K562 (cell line): Measurements from ENCODE around the gene CDKL1. TPM values are rescaled to one million over a fixed set of nuclear protein-coding genes. Genes with fewer than 3 reads are reported as not detected.

Experiments used
- BRD4 ChIP-seq: fragments of 200-600 bp; sonication (generic); IDR thresholded peaks from 2 replicates; pipeline ENCODE4 v1.6.1; 2017; ENCODE audit warnings: inconsistent platforms
- CHD4 ChIP-seq: fragments of 200-600 bp; sonication (generic); IDR thresholded peaks from 3 replicates; pipeline ENCODE4 v1.6.1; 2012; ENCODE audit warnings: low read depth, mild to moderate bottlenecking, mixed read lengths, low read length, inconsistent platforms; ENCODE audit not compliant: insufficient read depth, insufficient replicate concordance, poor library complexity, severe bottlenecking
- ESRRA ChIP-seq: fragments of 450-650 bp; IDR thresholded peaks from 2 replicates; pipeline ENCODE4 v1.6.1; 2014; ENCODE audit warnings: low read depth, mild to moderate bottlenecking, moderate library complexity, borderline replicate concordance
- FOSL1 ChIP-seq: fragments of 200-800 bp; sonication (Bioruptor generic); conservative IDR thresholded peaks from 2 replicates; pipeline ENCODE4 v1.6.1; 2016; ENCODE audit warnings: missing genetic modification characterization, missing compliant biosample characterization
- L3MBTL2 ChIP-seq: fragments of 450-650 bp; IDR thresholded peaks from 2 replicates; pipeline ENCODE4 v1.6.1; 2016; ENCODE audit warnings: mild to moderate bottlenecking, moderate library complexity
- MTA3 ChIP-seq: fragments of 450-650 bp; formaldehyde crosslinking; IDR thresholded peaks from 2 replicates; pipeline ENCODE4 v1.6.1; 2017; ENCODE audit warnings: mild to moderate bottlenecking, borderline replicate concordance
- NFE2 ChIP-seq: IDR thresholded peaks from 2 replicates; pipeline ENCODE4 v1.6.1; 2014; ENCODE audit warnings: antibody characterized with exemption, low read depth
- PTBP1 ChIP-seq: fragments of 200-400 bp; formaldehyde crosslinking; IDR thresholded peaks from 2 replicates; pipeline ENCODE4 v1.6.1; 2017; ENCODE audit warnings: low read depth, low read length
- TAF9B ChIP-seq: fragments of 450-650 bp; IDR thresholded peaks from 2 replicates; pipeline ENCODE4 v1.6.1; 2018; ENCODE audit warnings: mild to moderate bottlenecking; ENCODE audit not compliant: partially characterized antibody
- YY1 ChIP-seq, 3 experiments: IDR thresholded peaks; 2 replicates each; pipeline ENCODE4 v1.6.1; 2011; ENCODE audit warnings: low read length in 2 of 3, mild to moderate bottlenecking in 2 of 3, moderate library complexity in 2 of 3, borderline replicate concordance in 1 of 3, control low read depth in 1 of 3, low read depth in 1 of 3; ENCODE audit not compliant: insufficient read depth in 3 of 3, insufficient replicate concordance in 2 of 3, control insufficient read depth in 1 of 3, insufficient read length in 1 of 3; ENCODE audit errors: extremely low read depth in 1 of 3
- ZC3H8 ChIP-seq: fragments of 450-650 bp; IDR thresholded peaks from 2 replicates; pipeline ENCODE4 v1.6.1; 2017
- ZNF282 ChIP-seq: sonication (generic); formaldehyde crosslinking; IDR thresholded peaks from 2 replicates; pipeline ENCODE4 v1.8.1; 2023; ENCODE audit warnings: missing genetic modification reagents
- ZNF589 ChIP-seq: fragments of 200-800 bp; sonication (Bioruptor generic); IDR thresholded peaks from 2 replicates; pipeline ENCODE4 v1.6.1; 2016; ENCODE audit warnings: low read depth, missing genetic modification characterization, missing compliant biosample characterization
- polyA plus RNA-seq, 8 experiments: library from polyadenylated mRNA; depleted of rRNA in 4 of 8; stranded (reverse) in 5 of 8; unstranded in 3 of 8; fragments of >200 nt; fragmentation: Nextera tagmentation in 2 of 8; fragmentation: Illumina TruSeq in 1 of 8; extraction: Ambion mirVana in 2 of 8; extraction: Trizol in 1 of 8; gene quantifications; 2 replicates each; pipeline versions ENCODE4 v1.2.1 to v1.2.3, GENCODE V29; 2011 to 2014; ENCODE audit warnings: inconsistent platforms in 1 of 8, missing spikeins in 1 of 8
- total RNA-seq, 7 experiments: library from RNA; depleted of rRNA in 6 of 7; stranded (reverse); fragments of >200 nt in 6 of 7; fragmentation: Illumina TruSeq in 2 of 7; extraction: Trizol in 2 of 7; gene quantifications; 2 replicates each; pipeline versions ENCODE4 v1.2.1 to v1.2.3, GENCODE V29; 2011 to 2021; ENCODE audit warnings: low replicate concordance in 1 of 7
- TF ChIP-seq, protein P1 (sequence below), 2 experiments: fragments of 450-650 bp; IDR thresholded peaks; 2 replicates each; pipeline ENCODE4 v1.6.1; 2016
- TF ChIP-seq, protein P2 (sequence below): fragments of 200-800 bp; sonication (Bioruptor generic); IDR thresholded peaks from 2 replicates; pipeline ENCODE4 v1.6.1; 2016; ENCODE audit warnings: missing genetic modification characterization, missing compliant biosample characterization
- TF ChIP-seq, protein P3 (sequence below): fragments of 250-450 bp; sonication (Bioruptor Pico); IDR thresholded peaks from 2 replicates; pipeline ENCODE4 v1.5.0; 2021; ENCODE audit warnings: mild to moderate bottlenecking, borderline replicate concordance

Gene CDKL1
- total and polyA plus RNA-seq, 9 of the 15 experiments (the other 6 are each of a cell fraction or from before 2014, with no cell fraction given) = 2.3 to 35.0 (median 7.5) TPM

DNA sequence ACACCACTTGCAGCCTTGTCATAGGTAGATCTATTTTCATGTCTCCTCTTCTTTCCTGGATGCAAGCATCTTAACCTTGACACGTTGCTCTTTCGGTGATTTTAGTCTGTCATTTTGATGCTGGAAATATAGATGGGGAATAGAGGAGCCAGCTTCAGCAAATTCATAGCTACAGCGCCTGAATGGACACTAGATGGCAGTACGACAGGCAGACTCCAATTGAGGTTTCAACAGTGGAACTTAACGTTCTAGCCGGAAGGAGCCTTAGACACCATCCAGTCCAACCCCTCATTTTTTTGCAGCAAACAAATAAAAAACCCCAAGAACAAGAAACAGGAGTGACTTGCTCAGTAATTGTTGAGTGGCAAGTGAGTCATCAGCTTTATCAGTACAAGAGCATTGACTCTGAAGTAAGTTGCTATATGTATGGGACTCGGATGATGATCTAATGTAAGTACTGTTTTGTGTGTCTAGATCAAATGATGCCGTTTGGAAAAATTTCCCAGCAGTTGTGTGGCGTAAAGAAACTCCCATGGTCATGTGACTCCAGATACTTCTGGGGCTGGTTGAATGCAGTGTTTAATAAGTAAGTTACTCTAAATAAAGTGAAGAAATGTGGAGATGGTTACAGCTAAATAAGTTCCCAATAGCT lies 75.5 kb downstream of the CDKL1 start (continued):
- TF ChIP-seq NFE2 (peak; percentile 51), ZNF282 (CRISPR knock-in tag) (no peak), CHD4 (no peak), YY1 (IDR thresholded peaks at IDR 0.05; ENCODE audit: borderline replicate concordance in 1 of 3, control insufficient read depth in 1 of 3, extremely low read depth in 1 of 3, insufficient read depth in 3 of 3, insufficient read length in 1 of 3, insufficient replicate concordance in 2 of 3, low read depth in 1 of 3, low read length in 2 of 3) (no peak), BRD4 (no peak), ZC3H8 (no peak), FOSL1 (tag) (peak; percentile 97), PTBP1 (no peak), L3MBTL2 (0 out of 2 replicates have a peak, but pooled peaks have one; percentile 7), MTA3 (peak; percentile 46; the same call in 1 of the 2 replicates), TAF9B (peak; percentile 20), ESRRA (no peak), ZNF589 (CRISPR knock-in tag) (0 out of 2 replicates have a peak, but pooled peaks have one; percentile 61)
- TF ChIP-seq, protein P1, sequence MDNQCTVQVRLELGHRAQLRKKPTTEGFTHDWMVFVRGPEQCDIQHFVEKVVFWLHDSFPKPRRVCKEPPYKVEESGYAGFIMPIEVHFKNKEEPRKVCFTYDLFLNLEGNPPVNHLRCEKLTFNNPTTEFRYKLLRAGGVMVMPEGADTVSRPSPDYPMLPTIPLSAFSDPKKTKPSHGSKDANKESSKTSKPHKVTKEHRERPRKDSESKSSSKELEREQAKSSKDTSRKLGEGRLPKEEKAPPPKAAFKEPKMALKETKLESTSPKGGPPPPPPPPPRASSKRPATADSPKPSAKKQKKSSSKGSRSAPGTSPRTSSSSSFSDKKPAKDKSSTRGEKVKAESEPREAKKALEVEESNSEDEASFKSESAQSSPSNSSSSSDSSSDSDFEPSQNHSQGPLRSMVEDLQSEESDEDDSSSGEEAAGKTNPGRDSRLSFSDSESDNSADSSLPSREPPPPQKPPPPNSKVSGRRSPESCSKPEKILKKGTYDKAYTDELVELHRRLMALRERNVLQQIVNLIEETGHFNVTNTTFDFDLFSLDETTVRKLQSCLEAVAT (IDR thresholded peaks at IDR 0.05) = 0 out of 4 replicates have a peak, but pooled peaks of 1 of the 2 experiments have one; percentile 31
- TF ChIP-seq, protein P2, sequence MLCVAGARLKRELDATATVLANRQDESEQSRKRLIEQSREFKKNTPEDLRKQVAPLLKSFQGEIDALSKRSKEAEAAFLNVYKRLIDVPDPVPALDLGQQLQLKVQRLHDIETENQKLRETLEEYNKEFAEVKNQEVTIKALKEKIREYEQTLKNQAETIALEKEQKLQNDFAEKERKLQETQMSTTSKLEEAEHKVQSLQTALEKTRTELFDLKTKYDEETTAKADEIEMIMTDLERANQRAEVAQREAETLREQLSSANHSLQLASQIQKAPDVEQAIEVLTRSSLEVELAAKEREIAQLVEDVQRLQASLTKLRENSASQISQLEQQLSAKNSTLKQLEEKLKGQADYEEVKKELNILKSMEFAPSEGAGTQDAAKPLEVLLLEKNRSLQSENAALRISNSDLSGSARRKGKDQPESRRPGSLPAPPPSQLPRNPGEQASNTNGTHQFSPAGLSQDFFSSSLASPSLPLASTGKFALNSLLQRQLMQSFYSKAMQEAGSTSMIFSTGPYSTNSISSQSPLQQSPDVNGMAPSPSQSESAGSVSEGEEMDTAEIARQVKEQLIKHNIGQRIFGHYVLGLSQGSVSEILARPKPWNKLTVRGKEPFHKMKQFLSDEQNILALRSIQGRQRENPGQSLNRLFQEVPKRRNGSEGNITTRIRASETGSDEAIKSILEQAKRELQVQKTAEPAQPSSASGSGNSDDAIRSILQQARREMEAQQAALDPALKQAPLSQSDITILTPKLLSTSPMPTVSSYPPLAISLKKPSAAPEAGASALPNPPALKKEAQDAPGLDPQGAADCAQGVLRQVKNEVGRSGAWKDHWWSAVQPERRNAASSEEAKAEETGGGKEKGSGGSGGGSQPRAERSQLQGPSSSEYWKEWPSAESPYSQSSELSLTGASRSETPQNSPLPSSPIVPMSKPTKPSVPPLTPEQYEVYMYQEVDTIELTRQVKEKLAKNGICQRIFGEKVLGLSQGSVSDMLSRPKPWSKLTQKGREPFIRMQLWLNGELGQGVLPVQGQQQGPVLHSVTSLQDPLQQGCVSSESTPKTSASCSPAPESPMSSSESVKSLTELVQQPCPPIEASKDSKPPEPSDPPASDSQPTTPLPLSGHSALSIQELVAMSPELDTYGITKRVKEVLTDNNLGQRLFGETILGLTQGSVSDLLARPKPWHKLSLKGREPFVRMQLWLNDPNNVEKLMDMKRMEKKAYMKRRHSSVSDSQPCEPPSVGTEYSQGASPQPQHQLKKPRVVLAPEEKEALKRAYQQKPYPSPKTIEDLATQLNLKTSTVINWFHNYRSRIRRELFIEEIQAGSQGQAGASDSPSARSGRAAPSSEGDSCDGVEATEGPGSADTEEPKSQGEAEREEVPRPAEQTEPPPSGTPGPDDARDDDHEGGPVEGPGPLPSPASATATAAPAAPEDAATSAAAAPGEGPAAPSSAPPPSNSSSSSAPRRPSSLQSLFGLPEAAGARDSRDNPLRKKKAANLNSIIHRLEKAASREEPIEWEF = no peak
- TF ChIP-seq, protein P3, sequence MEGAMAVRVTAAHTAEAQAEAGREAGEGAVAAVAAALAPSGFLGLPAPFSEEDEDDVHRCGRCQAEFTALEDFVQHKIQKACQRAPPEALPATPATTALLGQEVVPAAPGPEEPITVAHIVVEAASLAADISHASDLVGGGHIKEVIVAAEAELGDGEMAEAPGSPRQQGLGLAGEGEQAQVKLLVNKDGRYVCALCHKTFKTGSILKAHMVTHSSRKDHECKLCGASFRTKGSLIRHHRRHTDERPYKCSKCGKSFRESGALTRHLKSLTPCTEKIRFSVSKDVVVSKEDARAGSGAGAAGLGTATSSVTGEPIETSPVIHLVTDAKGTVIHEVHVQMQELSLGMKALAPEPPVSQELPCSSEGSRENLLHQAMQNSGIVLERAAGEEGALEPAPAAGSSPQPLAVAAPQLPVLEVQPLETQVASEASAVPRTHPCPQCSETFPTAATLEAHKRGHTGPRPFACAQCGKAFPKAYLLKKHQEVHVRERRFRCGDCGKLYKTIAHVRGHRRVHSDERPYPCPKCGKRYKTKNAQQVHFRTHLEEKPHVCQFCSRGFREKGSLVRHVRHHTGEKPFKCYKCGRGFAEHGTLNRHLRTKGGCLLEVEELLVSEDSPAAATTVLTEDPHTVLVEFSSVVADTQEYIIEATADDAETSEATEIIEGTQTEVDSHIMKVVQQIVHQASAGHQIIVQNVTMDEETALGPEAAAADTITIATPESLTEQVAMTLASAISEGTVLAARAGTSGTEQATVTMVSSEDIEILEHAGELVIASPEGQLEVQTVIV (CRISPR knock-in tag) = no peak
